BLaER1 treated with 17β-estradiol and CSF1 and Interleukin-3, amounts not matched to agents 10 nM and 100 nM (cell line): ENCODE data around the gene SH3BP4.

ENCODE experiments used
- H3K27ac ChIP-seq, 11 experiments: shearing (Covaris generic); formaldehyde crosslinking; 2 replicates each; pipeline ENCODE4 v1.8.1; 2022
- H3K27me3 ChIP-seq, 11 experiments: shearing (Covaris generic); formaldehyde crosslinking; 2 replicates each; pipeline ENCODE4 v1.8.1; 2022
- H3K36me3 ChIP-seq, 11 experiments: shearing (Covaris generic); formaldehyde crosslinking; 2 replicates each; pipeline ENCODE4 v1.8.1; 2022
- H3K4me1 ChIP-seq, 10 experiments: shearing (Covaris generic); formaldehyde crosslinking; 2 replicates each; pipeline ENCODE4 v1.8.1; 2022
- H3K4me2 ChIP-seq, 11 experiments: shearing (Covaris generic); formaldehyde crosslinking; 2 replicates each; pipeline ENCODE4 v1.8.1; 2022
- H3K4me3 ChIP-seq, 10 experiments: shearing (Covaris generic); formaldehyde crosslinking; 2 replicates each; pipeline ENCODE4 v1.8.1; 2022
- H3K9ac ChIP-seq, 11 experiments: shearing (Covaris generic); formaldehyde crosslinking; 2 replicates each; pipeline ENCODE4 v1.8.1; 2022
- H3K9me3 ChIP-seq, 11 experiments: shearing (Covaris generic); formaldehyde crosslinking; replicated peaks in 1 of 11; 2 replicates each; pipeline ENCODE4 v1.8.1; 2022
- H4K20me1 ChIP-seq, 11 experiments: shearing (Covaris generic); formaldehyde crosslinking; 2 replicates each; pipeline ENCODE4 v1.8.1; 2022
- Cebpa-rat ChIP-seq, 11 experiments: shearing (Covaris generic); IDR thresholded peaks; 2 replicates each; pipeline ENCODE4 v1.8.1; 2022

The SH3BP4 gene

DNA sequence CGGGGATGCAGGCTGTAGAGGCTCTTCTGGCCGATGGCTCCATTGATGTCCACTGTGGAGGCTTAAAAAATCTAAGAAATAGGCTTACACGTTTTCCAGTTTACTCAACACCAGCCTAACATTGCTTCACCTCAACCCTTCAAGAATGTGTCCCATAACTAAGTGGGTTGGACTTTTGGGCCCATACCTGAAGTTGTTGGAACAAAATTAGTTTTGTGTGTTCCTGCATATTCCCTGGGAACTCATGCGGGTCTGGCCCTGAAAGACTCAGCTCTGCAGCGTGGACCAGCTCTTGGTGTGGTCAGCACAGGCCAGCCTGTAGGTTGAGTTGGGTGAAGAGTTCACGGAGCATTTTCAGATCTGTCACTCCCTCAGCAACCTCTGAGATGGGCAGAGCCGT, 38.5 kb downstream of the SH3BP4 start:
- Histone ChIP-seq H3K4me2 (no peak overlapping the region), H3K27me3 (no peaks in the 10 kb centered on the region), H3K9me3 (peaks cover 0 to 7% (median 0%) of the 10 kb centered on the region in 11 experiments; a peak in 3 of 22 replicates), H3K27ac (no peak overlapping the region), H3K36me3 (no peaks in the 10 kb centered on the region), H3K4me3 (no peak overlapping the region), H3K9ac (no peak overlapping the region), H4K20me1 (peaks cover 0 to 14% (median 0%) of the 10 kb centered on the region in 11 experiments; a peak in 3 of 22 replicates), H3K4me1 (peaks cover 23 to 39% (median 29%) of the 10 kb centered on the region in 10 experiments)
- TF ChIP-seq Cebpa-rat (IDR thresholded peaks at IDR 0.05) = no peak

DNA sequence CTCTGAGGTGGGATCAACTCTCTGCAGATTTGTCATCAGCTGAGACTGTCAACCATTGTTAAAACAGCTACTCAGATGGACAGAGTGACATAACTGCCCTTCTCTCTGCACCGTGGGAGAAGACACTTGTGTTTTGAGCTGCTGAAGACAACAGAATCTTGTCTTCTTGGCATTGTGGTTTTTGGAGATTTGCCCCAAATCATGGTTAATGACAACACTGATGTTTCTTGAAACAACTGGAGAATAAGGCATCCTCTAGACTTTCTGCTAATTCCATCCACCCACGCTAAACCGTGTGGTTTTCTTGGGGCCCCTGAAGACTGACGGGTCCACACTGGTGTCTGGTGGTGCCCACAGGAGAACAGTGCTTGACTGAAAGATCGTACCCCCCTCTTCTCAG, 39.5 kb downstream of the SH3BP4 start:
- H3K36me3 ChIP-seq = no peaks in the 10 kb centered on the region
- H3K27me3 ChIP-seq = peaks cover 0 to 4% (median 0%) of the 10 kb centered on the region in 11 experiments; a peak in 1 of 22 replicates
- TF ChIP-seq Cebpa-rat (IDR thresholded peaks at IDR 0.05) = no peak
- peaks cover 0 to 7% (median 0%) of the 10 kb centered on the region in 11 experiments; a peak in 3 of 22 replicates for H3K9me3 ChIP-seq
- peaks cover 0 to 14% (median 0%) of the 10 kb centered on the region in 11 experiments; a peak in 4 of 22 replicates for H4K20me1 ChIP-seq
- no peak overlapping the region for H3K4me2 ChIP-seq
- peaks cover 23 to 39% (median 29%) of the 10 kb centered on the region in 10 experiments for H3K4me1 ChIP-seq
- H3K27ac ChIP-seq = no peak overlapping the region
- no peak overlapping the region for H3K9ac ChIP-seq
- H3K4me3 ChIP-seq = no peak overlapping the region

DNA sequence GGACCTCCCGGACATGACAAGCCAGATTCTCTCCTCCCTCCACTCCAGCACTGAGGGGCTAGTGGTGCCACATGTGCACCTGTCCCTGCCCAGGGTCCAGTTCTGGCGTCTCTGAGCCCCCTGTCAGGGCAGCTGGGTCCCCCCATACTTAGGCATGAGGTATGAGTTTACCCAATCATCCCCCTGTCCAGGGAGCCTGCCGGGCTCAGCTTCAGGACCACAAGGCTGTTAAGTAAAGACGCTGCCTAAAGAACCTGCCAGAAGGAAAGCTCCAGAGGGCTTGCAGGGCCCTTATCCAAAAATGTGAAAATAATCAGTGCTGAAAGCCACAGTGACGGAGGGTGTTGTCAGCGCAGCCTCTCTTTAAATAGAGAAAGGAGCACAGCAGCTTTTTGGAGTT, 40.0 kb downstream of the SH3BP4 start:
- Histone ChIP-seq H3K27ac (no peak overlapping the region), H3K4me3 (no peak overlapping the region), H3K9ac (no peak overlapping the region), H3K9me3 (peaks cover 0 to 7% (median 0%) of the 10 kb centered on the region in 11 experiments; a peak in 3 of 22 replicates), H3K4me1 (peaks cover 23 to 39% (median 29%) of the 10 kb centered on the region in 10 experiments), H4K20me1 (peaks cover 0 to 14% (median 0%) of the 10 kb centered on the region in 11 experiments; a peak in 4 of 22 replicates), H3K4me2 (no peak overlapping the region), H3K36me3 (no peaks in the 10 kb centered on the region), H3K27me3 (peaks cover 0 to 5% (median 0%) of the 10 kb centered on the region in 11 experiments; a peak in 1 of 22 replicates)
- TF ChIP-seq Cebpa-rat (IDR thresholded peaks at IDR 0.05) = no peak

DNA sequence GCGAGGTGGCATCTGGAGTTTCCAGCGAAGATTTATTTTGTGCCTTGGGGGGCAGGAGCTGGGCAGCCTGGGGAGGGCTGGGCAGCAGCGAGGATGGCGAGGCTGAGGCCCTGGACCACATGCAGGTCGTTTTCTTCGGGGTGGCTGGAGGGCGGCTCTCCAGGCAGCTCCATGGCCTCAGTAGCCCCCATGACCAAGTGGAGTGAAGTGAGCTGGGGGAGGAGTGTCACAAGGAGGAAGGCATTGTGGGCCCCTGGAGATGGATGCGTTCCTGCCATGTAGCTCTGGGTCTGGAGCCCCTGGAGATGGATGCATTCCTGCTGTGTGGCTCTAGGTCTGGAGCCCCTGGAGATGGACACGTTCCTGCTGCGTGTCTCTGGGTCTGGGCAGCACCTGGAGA, 40.4 kb downstream of the SH3BP4 start:
- Histone ChIP-seq H4K20me1 (peaks cover 0 to 14% (median 0%) of the 10 kb centered on the region in 11 experiments; a peak in 4 of 22 replicates), H3K9me3 (peaks cover 0 to 7% (median 0%) of the 10 kb centered on the region in 11 experiments; a peak in 3 of 22 replicates), H3K4me2 (peak overlapping the region in 8 of 11 experiments; percentile 70 to 93 (median 84); a peak in 8 of 22 replicates), H3K4me1 (peaks cover 23 to 39% (median 29%) of the 10 kb centered on the region in 10 experiments), H3K27ac (no peak overlapping the region), H3K36me3 (no peaks in the 10 kb centered on the region), H3K4me3 (no peak overlapping the region), H3K9ac (no peak overlapping the region), H3K27me3 (peaks cover 0 to 5% (median 0%) of the 10 kb centered on the region in 11 experiments; a peak in 1 of 22 replicates)
- TF ChIP-seq Cebpa-rat (IDR thresholded peaks at IDR 0.05) = no peak

DNA sequence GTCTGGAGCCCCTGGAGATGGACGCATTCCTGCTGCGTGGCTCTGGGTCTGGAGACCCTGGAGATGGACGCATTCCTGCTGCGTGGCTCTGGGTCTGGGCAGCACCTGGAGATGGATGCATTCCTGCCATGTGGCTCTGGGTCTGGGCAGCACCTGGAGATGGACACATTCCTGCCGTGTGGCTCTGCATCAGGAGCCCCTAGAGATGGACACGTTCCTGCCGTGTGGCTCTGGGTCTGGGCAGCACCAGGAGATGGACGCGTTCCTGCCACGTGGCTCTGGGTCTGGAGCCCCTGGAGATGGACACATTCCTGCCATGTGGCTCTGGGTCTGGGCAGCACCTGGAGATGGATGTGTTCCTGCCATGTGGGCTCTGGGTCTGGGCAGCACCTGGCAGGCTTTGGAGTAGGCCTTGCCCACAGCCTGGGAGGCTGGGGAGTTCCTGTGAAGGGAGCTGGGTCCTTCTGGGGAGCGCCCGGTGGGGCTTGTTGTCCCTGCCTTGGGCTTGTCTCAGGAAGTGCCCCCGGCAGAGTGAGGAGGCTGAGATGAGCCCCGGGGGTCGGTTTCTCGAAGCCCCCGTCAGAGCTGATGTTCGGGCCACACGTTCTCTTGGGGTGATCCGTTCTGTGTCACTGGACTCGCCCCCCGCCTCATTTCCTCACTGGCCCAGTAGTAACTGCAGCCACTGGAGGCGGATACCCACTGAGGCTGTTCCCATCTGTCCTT, 41.0 kb downstream of the SH3BP4 start:
- H3K4me1 ChIP-seq = peaks cover 23 to 39% (median 29%) of the 10 kb centered on the region in 10 experiments
- peak overlapping the region; percentile 70 to 93 (median 83) for H3K4me2 ChIP-seq
- peaks cover 0 to 14% (median 0%) of the 10 kb centered on the region in 11 experiments; a peak in 4 of 22 replicates for H4K20me1 ChIP-seq
- peaks cover 0 to 7% (median 0%) of the 10 kb centered on the region in 11 experiments; a peak in 3 of 22 replicates for H3K9me3 ChIP-seq
- H3K27me3 ChIP-seq = peaks cover 0 to 5% (median 0%) of the 10 kb centered on the region in 11 experiments; a peak in 1 of 22 replicates
- peak overlapping the region in 5 of 11 experiments; percentile 8 to 53 (median 27); a peak in 5 of 22 replicates for H3K27ac ChIP-seq
- peak overlapping the region in 1 of 11 experiments; percentile 5; a peak in 1 of 22 replicates for H3K9ac ChIP-seq
- no peak for TF ChIP-seq Cebpa-rat (IDR thresholded peaks at IDR 0.05)
- no peaks in the 10 kb centered on the region for H3K36me3 ChIP-seq
- peak overlapping the region in 1 of 10 experiments; percentile 17; a peak in 1 of 20 replicates for H3K4me3 ChIP-seq

DNA sequence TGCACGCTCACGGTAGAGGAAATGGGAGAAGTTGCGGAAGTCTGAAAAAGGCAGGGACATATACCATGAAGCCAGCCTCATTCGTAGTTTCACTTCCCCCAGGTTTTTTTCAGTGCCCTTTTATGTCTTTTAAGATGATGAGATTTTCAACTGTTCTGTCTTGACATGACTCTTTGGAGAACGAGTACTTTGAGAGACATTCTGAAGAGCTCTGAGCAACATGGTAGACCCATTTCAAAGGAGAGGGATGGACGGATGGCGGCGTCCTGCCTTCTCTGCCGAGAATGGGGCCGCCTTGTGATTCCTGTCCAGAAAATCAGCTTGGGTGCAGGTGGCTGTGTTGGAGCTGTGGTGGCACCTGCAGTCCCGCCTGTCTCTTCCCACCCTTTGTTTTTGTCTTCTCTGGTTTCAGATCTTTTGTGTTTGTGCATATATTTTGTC, 41.7 kb downstream of the SH3BP4 start:
- peaks cover 23 to 39% (median 29%) of the 10 kb centered on the region in 10 experiments for H3K4me1 ChIP-seq
- peaks cover 0 to 7% (median 0%) of the 10 kb centered on the region in 11 experiments; a peak in 3 of 22 replicates for H3K9me3 ChIP-seq
- no peak overlapping the region for H3K27ac ChIP-seq
- no peaks in the 10 kb centered on the region for H3K36me3 ChIP-seq
- peak overlapping the region; percentile 70 to 93 (median 83) for H3K4me2 ChIP-seq
- H4K20me1 ChIP-seq = peaks cover 0 to 14% (median 0%) of the 10 kb centered on the region in 11 experiments; a peak in 4 of 22 replicates
- no peak overlapping the region for H3K9ac ChIP-seq
- no peak for TF ChIP-seq Cebpa-rat (IDR thresholded peaks at IDR 0.05)
- peak overlapping the region in 1 of 10 experiments; percentile 17; a peak in 1 of 20 replicates for H3K4me3 ChIP-seq
- peaks cover 0 to 5% (median 0%) of the 10 kb centered on the region in 11 experiments; a peak in 1 of 22 replicates for H3K27me3 ChIP-seq

DNA sequence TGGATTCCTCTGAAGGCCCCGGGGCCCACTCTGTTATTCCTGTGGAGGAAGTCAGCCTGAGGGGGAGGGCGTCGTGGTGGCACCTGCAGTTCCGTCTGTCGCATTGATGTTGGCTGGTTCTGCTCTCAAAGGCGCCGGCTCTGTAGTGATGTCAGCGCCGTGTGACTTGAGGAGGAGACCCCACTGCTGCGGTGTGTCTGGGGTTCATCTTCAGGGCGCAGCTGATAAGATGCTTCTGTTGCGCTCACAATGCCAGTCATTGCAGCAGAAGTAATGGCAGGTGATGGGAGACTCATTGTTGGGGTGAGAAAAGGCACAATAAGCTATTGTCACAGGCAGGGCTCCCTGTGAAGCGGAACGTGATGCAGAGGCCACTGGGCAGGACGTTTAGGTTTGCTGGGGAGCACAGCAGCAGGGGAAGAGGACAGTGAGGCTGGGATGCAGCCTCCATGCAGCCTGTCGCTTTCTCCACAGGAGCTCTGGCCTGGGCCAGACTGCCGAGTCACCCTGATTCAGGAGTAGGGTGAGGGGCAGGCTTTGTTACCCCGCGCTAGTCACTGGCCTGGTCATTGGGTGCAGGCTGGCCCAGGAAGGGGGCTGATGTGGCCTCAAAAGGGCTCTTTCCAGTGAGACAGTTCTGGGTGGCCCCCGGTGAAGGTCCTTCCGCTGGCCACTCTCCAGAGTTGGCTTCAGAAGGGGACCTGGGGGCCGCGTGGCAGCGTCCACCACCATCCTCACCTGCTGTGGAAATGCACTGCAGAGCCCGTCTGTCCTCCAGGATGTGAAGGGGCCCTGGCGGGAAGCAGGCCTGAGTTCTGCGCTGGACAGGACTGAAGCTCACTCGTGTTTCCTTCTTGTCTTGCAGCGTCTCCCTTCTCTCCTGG, 42.9 kb downstream of the SH3BP4 start:
- peaks cover 0 to 7% (median 0%) of the 10 kb centered on the region in 11 experiments; a peak in 2 of 22 replicates for H3K9me3 ChIP-seq
- TF ChIP-seq Cebpa-rat (IDR thresholded peaks at IDR 0.05) = no peak
- H3K36me3 ChIP-seq = no peaks in the 10 kb centered on the region
- H3K27me3 ChIP-seq = peaks cover 0 to 5% (median 0%) of the 10 kb centered on the region in 11 experiments; a peak in 1 of 22 replicates
- peaks cover 23 to 31% (median 26%) of the 10 kb centered on the region in 10 experiments for H3K4me1 ChIP-seq
- H3K4me3 ChIP-seq = no peak overlapping the region
- peaks cover 0 to 14% (median 0%) of the 10 kb centered on the region in 11 experiments; a peak in 4 of 22 replicates for H4K20me1 ChIP-seq
- no peak overlapping the region for H3K9ac ChIP-seq
- peak overlapping the region; percentile 70 to 93 (median 83) for H3K4me2 ChIP-seq
- H3K27ac ChIP-seq = peak overlapping the region in 1 of 11 experiments; percentile 3; a peak in 1 of 22 replicates
